H9 (cell line): ENCODE results near the gene DNAJB9. TPM values are rescaled to one million over a fixed set of nuclear protein-coding genes. Genes with fewer than 3 reads are reported as not detected.

Experiments
- DNase-seq: peaks from one replicate; pipeline ENCODE4 v3.0.0-alpha.2; 2017
- H2AFZ ChIP-seq: one replicate; pipeline ENCODE4 v1.6.1; 2013; ENCODE audit warnings: mild to moderate bottlenecking, low read length, control low read depth, moderate library complexity
- H2AK5ac ChIP-seq: 2 replicates; pipeline ENCODE4 v1.6.1; 2013; ENCODE audit warnings: low read length, control low read depth, mixed read lengths; ENCODE audit not compliant: insufficient read length
- H2BK120ac ChIP-seq: one replicate; pipeline ENCODE4 v1.6.1; 2013; ENCODE audit warnings: low read depth, mild to moderate bottlenecking, low read length, control low read depth, inconsistent platforms; ENCODE audit not compliant: poor library complexity, severe bottlenecking
- H2BK12ac ChIP-seq: 2 replicates; pipeline ENCODE4 v1.6.1; 2013; ENCODE audit warnings: low read length, control low read depth, mixed read lengths, low read depth; ENCODE audit not compliant: insufficient read length
- H2BK15ac ChIP-seq: 2 replicates; pipeline ENCODE4 v1.6.1; 2013; ENCODE audit warnings: low read depth, low read length, control low read depth
- H2BK20ac ChIP-seq: one replicate; pipeline ENCODE4 v1.6.1; 2013; ENCODE audit warnings: low read depth, mild to moderate bottlenecking, low read length, control low read depth, inconsistent platforms; ENCODE audit not compliant: poor library complexity, severe bottlenecking
- H2BK5ac ChIP-seq: 2 replicates; pipeline ENCODE4 v1.6.1; 2013; ENCODE audit warnings: low read length, control low read depth, mixed read lengths; ENCODE audit not compliant: insufficient read length
- H3K14ac ChIP-seq: 2 replicates; pipeline ENCODE4 v1.6.1; 2013; ENCODE audit warnings: low read length, control low read depth; ENCODE audit not compliant: insufficient read depth
- H3K18ac ChIP-seq: 2 replicates; pipeline ENCODE4 v1.6.1; 2013; ENCODE audit warnings: low read depth, mild to moderate bottlenecking, mixed read lengths, low read length, control low read depth; ENCODE audit not compliant: insufficient read length
- H3K23ac ChIP-seq: 2 replicates; pipeline ENCODE4 v1.6.1; 2013; ENCODE audit warnings: low read length, control low read depth, mixed read lengths, low read depth; ENCODE audit not compliant: insufficient read length
- H3K23me2 ChIP-seq: 2 replicates; pipeline ENCODE4 v1.6.1; 2013; ENCODE audit warnings: low read depth, mild to moderate bottlenecking, mixed read lengths, low read length, control low read depth; ENCODE audit not compliant: insufficient read length, poor library complexity, severe bottlenecking
- H3K27ac ChIP-seq: 2 replicates; pipeline ENCODE4 v1.5.1; 2013; ENCODE audit warnings: low read length, control low read depth, mixed read lengths, low read depth; ENCODE audit not compliant: insufficient read length
- H3K27me3 ChIP-seq: 2 replicates; pipeline ENCODE4 v1.6.1; 2013; ENCODE audit warnings: low read length, control low read depth, inconsistent platforms; ENCODE audit not compliant: insufficient read depth
- H3K4ac ChIP-seq: 2 replicates; pipeline ENCODE4 v1.6.1; 2013; ENCODE audit warnings: low read depth, mild to moderate bottlenecking, control low read depth, inconsistent platforms, low read length, moderate library complexity
- H3K4me1 ChIP-seq: 2 replicates; pipeline ENCODE4 v1.6.1; 2013; ENCODE audit warnings: low read length, control low read depth, inconsistent platforms; ENCODE audit not compliant: insufficient read depth
- H3K4me2 ChIP-seq: 2 replicates; pipeline ENCODE4 v1.6.1; 2013; ENCODE audit warnings: low read length, control low read depth, mixed read lengths; ENCODE audit not compliant: insufficient read length, insufficient read depth
- H3K56ac ChIP-seq: 2 replicates; pipeline ENCODE4 v1.6.1; 2013; ENCODE audit warnings: low read depth, mild to moderate bottlenecking, mixed read lengths, low read length, control low read depth; ENCODE audit not compliant: insufficient read length
- H3K79me1 ChIP-seq: 2 replicates; pipeline ENCODE4 v1.6.1; 2013; ENCODE audit warnings: low read depth, mild to moderate bottlenecking, moderate library complexity, low read length, control low read depth, inconsistent platforms; ENCODE audit not compliant: insufficient read depth, poor library complexity, severe bottlenecking
- H3K79me2 ChIP-seq: 2 replicates; pipeline ENCODE4 v1.6.1; 2013; ENCODE audit warnings: low read length, control low read depth, inconsistent platforms; ENCODE audit not compliant: insufficient read depth
- H3K9ac ChIP-seq: 2 replicates; pipeline ENCODE4 v1.6.1; 2013; ENCODE audit warnings: low read length, control low read depth, mixed read lengths; ENCODE audit not compliant: insufficient read length; ENCODE audit errors: extremely low read depth
- H3K9me3 ChIP-seq: one replicate; pipeline ENCODE4 v1.6.1; 2013; ENCODE audit warnings: low read depth, low read length, inconsistent platforms; ENCODE audit not compliant: control insufficient read depth
- H3T11ph ChIP-seq: one replicate; pipeline ENCODE4 v1.6.1; 2013; ENCODE audit warnings: mild to moderate bottlenecking, low read length, control low read depth, inconsistent platforms
- H4K20me1 ChIP-seq: one replicate; pipeline ENCODE4 v1.6.1; 2013; ENCODE audit not compliant: control insufficient read depth, insufficient read length, insufficient read depth
- H4K5ac ChIP-seq: 2 replicates; pipeline ENCODE4 v1.6.1; 2013; ENCODE audit warnings: low read depth, mild to moderate bottlenecking, mixed read lengths, low read length, control low read depth; ENCODE audit not compliant: insufficient read length
- H4K8ac ChIP-seq: replicated peaks from 2 replicates; pipeline ENCODE4 v1.6.1; 2013; ENCODE audit warnings: low read length, control low read depth, mixed read lengths, low read depth; ENCODE audit not compliant: insufficient read length
- H4K91ac ChIP-seq: 2 replicates; pipeline ENCODE4 v1.6.1; 2013; ENCODE audit warnings: low read depth, mild to moderate bottlenecking, moderate library complexity, mixed read lengths, low read length, control low read depth; ENCODE audit not compliant: insufficient read length
- H3K27ac Mint-ChIP-seq, 3 experiments: 2 replicates in 2 of 3; 3 replicates in 1 of 3; pipeline ENCODE4 v1.8.0; 2020 to 2021; ENCODE audit warnings: mixed read lengths in 3 of 3, mild to moderate bottlenecking in 1 of 3, moderate library complexity in 1 of 3
- H3K27me3 Mint-ChIP-seq: 2 replicates; pipeline ENCODE4 v1.8.0; 2021; ENCODE audit warnings: low read depth, mild to moderate bottlenecking, moderate library complexity, mixed read lengths
- H3K36me3 Mint-ChIP-seq, 3 experiments: 2 replicates in 2 of 3; 3 replicates in 1 of 3; pipeline ENCODE4 v1.8.0; 2020 to 2021; ENCODE audit warnings: low read depth in 3 of 3, mixed read lengths in 3 of 3; ENCODE audit not compliant: insufficient read depth in 1 of 3
- H3K4me1 Mint-ChIP-seq, 2 experiments: 2 replicates each; pipeline ENCODE4 v1.8.0; 2020; ENCODE audit warnings: mixed read lengths in 2 of 2
- H3K4me3 Mint-ChIP-seq, 2 experiments: 2 replicates in 1 of 2; 3 replicates in 1 of 2; pipeline ENCODE4 v1.8.0; 2020 to 2021; ENCODE audit warnings: mild to moderate bottlenecking in 2 of 2, mixed read lengths in 2 of 2, moderate library complexity in 1 of 2
- H3K9me3 Mint-ChIP-seq, 2 experiments: 2 replicates in 1 of 2; 3 replicates in 1 of 2; pipeline ENCODE4 v1.8.0; 2020; ENCODE audit warnings: mild to moderate bottlenecking in 2 of 2, mixed read lengths in 2 of 2, moderate library complexity in 1 of 2
- WGBS: extraction: QIAGEN DNeasy Blood & Tissue Kit; methylation state at CpG from one replicate; pipeline ENCODE4 v1.1.7; 2013; ENCODE audit warnings: missing lambda C conversion rate, low lambda C conversion rate, mixed read lengths; ENCODE audit not compliant: insufficient read length; ENCODE audit errors: extremely low coverage; 5-methylcytosine and 5-hydroxymethylcytosine counted together
- total RNA-seq: library from RNA; stranded (reverse); gene quantifications from 2 replicates; pipeline ENCODE4 v1.2.1, GENCODE V29; 2021
- TF ChIP-seq, protein P1 (sequence below): fragments of 200-600 bp; sonication (generic); conservative IDR thresholded peaks from 3 replicates; pipeline ENCODE4 v1.8.0; 2021; ENCODE audit warnings: antibody characterized with exemption, mild to moderate bottlenecking

DNAJB9 gene
- total RNA-seq, 1 experiment from 2014 or later: 11.3 TPM

- no peaks in the 10 kb centered on the region for H3K4me1 ChIP-seq
- no peak overlapping the region for H2BK12ac ChIP-seq
- no peak overlapping the region for H3T11ph ChIP-seq
- no peaks in the 10 kb centered on the region for H3K23me2 ChIP-seq
- H3K27ac ChIP-seq: no peak overlapping the region
- H3K27me3 ChIP-seq: no peaks in the 10 kb centered on the region
- peaks cover 3% of the 10 kb centered on the region; the same call in 1 of the 2 replicates for H3K27me3 Mint-ChIP-seq
- no peaks in the 10 kb centered on the region for H3K36me3 Mint-ChIP-seq
- no peak overlapping the region for H4K91ac ChIP-seq
- WGBS: no CpG with 5 or more reads among the region's 6 CpGs
- H4K20me1 ChIP-seq: no peaks in the 10 kb centered on the region
- H3K14ac ChIP-seq: no peak overlapping the region
- no peak overlapping the region for H3K4me2 ChIP-seq
- no peak overlapping the region for H2BK20ac ChIP-seq
- no peak overlapping the region for H4K8ac ChIP-seq
- no peak overlapping the region for H2AFZ ChIP-seq
- TF ChIP-seq, protein P1, sequence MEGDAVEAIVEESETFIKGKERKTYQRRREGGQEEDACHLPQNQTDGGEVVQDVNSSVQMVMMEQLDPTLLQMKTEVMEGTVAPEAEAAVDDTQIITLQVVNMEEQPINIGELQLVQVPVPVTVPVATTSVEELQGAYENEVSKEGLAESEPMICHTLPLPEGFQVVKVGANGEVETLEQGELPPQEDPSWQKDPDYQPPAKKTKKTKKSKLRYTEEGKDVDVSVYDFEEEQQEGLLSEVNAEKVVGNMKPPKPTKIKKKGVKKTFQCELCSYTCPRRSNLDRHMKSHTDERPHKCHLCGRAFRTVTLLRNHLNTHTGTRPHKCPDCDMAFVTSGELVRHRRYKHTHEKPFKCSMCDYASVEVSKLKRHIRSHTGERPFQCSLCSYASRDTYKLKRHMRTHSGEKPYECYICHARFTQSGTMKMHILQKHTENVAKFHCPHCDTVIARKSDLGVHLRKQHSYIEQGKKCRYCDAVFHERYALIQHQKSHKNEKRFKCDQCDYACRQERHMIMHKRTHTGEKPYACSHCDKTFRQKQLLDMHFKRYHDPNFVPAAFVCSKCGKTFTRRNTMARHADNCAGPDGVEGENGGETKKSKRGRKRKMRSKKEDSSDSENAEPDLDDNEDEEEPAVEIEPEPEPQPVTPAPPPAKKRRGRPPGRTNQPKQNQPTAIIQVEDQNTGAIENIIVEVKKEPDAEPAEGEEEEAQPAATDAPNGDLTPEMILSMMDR: no peak
- H3K27ac Mint-ChIP-seq: no peak overlapping the region
- no peak overlapping the region for H2BK15ac ChIP-seq
- no peak overlapping the region for H2BK120ac ChIP-seq
- no peak overlapping the region for H3K23ac ChIP-seq
- H3K79me2 ChIP-seq: no peaks in the 10 kb centered on the region
- H3K4ac ChIP-seq: no peak overlapping the region
- H3K4me3 Mint-ChIP-seq: no peak overlapping the region
- H4K5ac ChIP-seq: no peak overlapping the region
- no peak overlapping the region for H3K9ac ChIP-seq
- H3K56ac ChIP-seq: no peak overlapping the region
- no peaks in the 10 kb centered on the region for H3K79me1 ChIP-seq
- peaks cover 20 to 29% of the 10 kb centered on the region in 2 experiments for H3K4me1 Mint-ChIP-seq
- H2BK5ac ChIP-seq: no peak overlapping the region
- DNase-seq: no peak
- no peaks in the 10 kb centered on the region for H3K9me3 ChIP-seq
- no peaks in the 10 kb centered on the region for H3K9me3 Mint-ChIP-seq
- no peak overlapping the region for H2AK5ac ChIP-seq
- H3K18ac ChIP-seq: no peak overlapping the region
Measured at GRCh38 chr7:108598914-108599580, 29.4 kb downstream of the DNAJB9 start.
